Measurements from ENCODE around the gene F11R. TPM values are rescaled to one million over a fixed set of nuclear protein-coding genes. Genes with fewer than 3 reads are reported as not detected.

The F11R gene
- polyA plus RNA-seq, 1 experiment: 2.0 TPM

GRCh38 chr1:161006563-161006962 is 14.4 kb downstream of the F11R start:
- CTCF ChIA-PET: interaction anchor here (0.6 to 2.3 kb wide), 3 partner anchors 9 to 134 kb away, joined by 3 to 13 read pairs (median 3); no protein-coding TSS in a partner anchor
- POLR2A ChIA-PET: no interaction called here
- Histone ChIP-seq H3K27me3 (ENCODE audit: control insufficient read depth, insufficient read depth, low read length) (no peaks in the 10 kb centered on the region), H3K9me3 (ENCODE audit: control insufficient read depth, insufficient read depth, low read length) (no peaks in the 10 kb centered on the region), H3K4me3 (ENCODE audit: low read depth, low read length) (no peak overlapping the region), H3K27ac (ENCODE audit: low read depth, low read length) (no peak overlapping the region)
- DNase-seq (ENCODE audit: low read depth, low spot score): no peak
- TF ChIP-seq CTCF (IDR thresholded peaks at IDR 0.05; ENCODE audit: low read depth, low read length): no peak

DNA sequence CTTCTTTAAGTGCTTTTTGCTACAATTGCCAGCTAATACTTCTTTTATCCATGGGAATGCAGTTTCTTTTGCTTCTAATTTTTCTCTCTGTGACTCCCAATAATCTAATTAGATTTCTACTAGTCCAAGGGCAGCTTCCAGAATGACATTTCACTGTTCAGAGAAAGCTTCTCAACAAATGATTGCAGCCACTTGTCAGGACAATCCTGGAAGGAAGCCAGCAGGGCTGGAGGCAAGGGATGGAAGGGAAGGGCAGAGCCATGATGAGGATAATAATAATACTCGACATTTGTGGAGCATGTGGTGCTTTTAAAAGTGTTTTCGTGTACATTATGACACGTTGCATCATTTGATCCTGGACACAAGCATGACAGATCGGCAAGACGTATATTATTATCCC is 19.4 kb downstream of the F11R start:
- Histone ChIP-seq H3K4me3 (ENCODE audit: low read depth, low read length) (no peak overlapping the region), H3K9me3 (ENCODE audit: control insufficient read depth, insufficient read depth, low read length) (no peaks in the 10 kb centered on the region), H3K27me3 (ENCODE audit: control insufficient read depth, insufficient read depth, low read length) (peaks cover 3% of the 10 kb centered on the region), H3K27ac (ENCODE audit: low read depth, low read length) (no peak overlapping the region)
- DNase-seq (ENCODE audit: low read depth, low spot score): no peak
- no peak for TF ChIP-seq CTCF (IDR thresholded peaks at IDR 0.05; ENCODE audit: low read depth, low read length)
- ChIA-PET CTCF (interaction anchor here (2.2 to 3.9 kb wide), 2 partner anchors 11 to 97 kb away, joined by 6 to 22 read pairs; partner anchors contain the start of gene KLHDC9), POLR2A (no interaction called here)

- CTCF ChIA-PET: interaction anchor here (2.2 to 3.9 kb wide), 2 partner anchors 10 to 97 kb away, joined by 6 to 22 read pairs; partner anchors contain the start of gene KLHDC9
- no peak for TF ChIP-seq CTCF (IDR thresholded peaks at IDR 0.05; ENCODE audit: low read depth, low read length)
- DNase-seq (ENCODE audit: low read depth, low spot score): no peak
- POLR2A ChIA-PET: no interaction called here
- Histone ChIP-seq H3K9me3 (ENCODE audit: control insufficient read depth, insufficient read depth, low read length) (no peaks in the 10 kb centered on the region), H3K27ac (ENCODE audit: low read depth, low read length) (no peak overlapping the region), H3K27me3 (ENCODE audit: control insufficient read depth, insufficient read depth, low read length) (peaks cover 3% of the 10 kb centered on the region), H3K4me3 (ENCODE audit: low read depth, low read length) (no peak overlapping the region)
Measured at GRCh38 chr1:161000736-161001480, 20.0 kb downstream of the F11R start.

- ChIA-PET POLR2A (no interaction called here), CTCF (interaction anchor here (0.5 to 6.5 kb wide), 4 partner anchors 9 to 140 kb away, joined by 4 to 87 read pairs (median 14); partner anchors contain the start of gene KLHDC9)
- Histone ChIP-seq H3K9me3 (ENCODE audit: control insufficient read depth, insufficient read depth, low read length) (no peaks in the 10 kb centered on the region), H3K27ac (ENCODE audit: low read depth, low read length) (no peak overlapping the region), H3K4me3 (ENCODE audit: low read depth, low read length) (no peak overlapping the region), H3K27me3 (ENCODE audit: control insufficient read depth, insufficient read depth, low read length) (peaks cover 3% of the 10 kb centered on the region)
- DNase-seq (ENCODE audit: low read depth, low spot score): no peak
- TF ChIP-seq CTCF (IDR thresholded peaks at IDR 0.05; ENCODE audit: low read depth, low read length): no peak
Measured at GRCh38 chr1:160999376-160999775, 21.6 kb downstream of the F11R start.
